Measurements from ENCODE around the gene FAM149B1.
"Not testable (repeated sequence)": the region's sequence is repeated elsewhere in the genome, so short reads cannot be mapped to it uniquely, and the experiment has no call there.

Gene FAM149B1

DNA sequence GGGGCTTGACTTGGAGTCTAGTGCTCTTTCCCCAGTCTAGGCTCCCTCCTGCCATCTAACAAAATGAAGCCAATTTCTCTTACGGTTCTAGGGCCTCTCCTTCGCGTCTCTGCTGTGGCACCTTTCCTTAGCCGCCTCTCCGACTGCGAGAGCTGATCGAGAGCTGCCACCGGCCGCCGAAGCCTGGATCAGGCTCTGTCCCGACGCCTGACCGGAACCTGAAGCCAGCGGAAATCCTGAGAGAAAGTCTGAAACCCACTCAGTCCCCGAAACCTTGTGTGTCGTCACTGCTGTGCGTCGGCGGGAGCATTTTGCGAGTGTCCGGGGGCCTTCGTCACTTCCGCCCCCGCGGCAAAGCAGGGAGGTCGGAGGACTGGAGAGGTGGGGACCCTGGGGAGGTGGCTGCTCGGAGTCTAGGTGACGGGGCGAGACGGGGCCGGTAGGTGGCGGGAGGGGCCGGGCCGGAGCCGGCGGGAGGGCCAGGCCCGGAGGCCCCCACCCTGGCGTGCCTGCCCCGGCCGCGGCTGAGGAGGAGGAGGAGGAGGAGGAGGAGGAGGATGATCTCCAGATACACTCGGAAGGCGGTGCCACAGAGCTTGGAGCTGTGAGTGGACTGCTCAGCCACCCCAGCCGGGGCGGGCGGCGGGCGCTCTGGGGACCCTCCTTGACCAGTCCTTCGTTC is at the start of gene FAM149B1, which contains the start of gene ECD:
FAM149B1 (plus strand) TSS at position 337 of the 682 bp plus-strand sequence; CDS start at position 558, 221 bp downstream.
ECD (minus strand) TSS at position 226 of the 682 bp plus-strand sequence. CDS start 4,071 bp downstream, outside the sequence.
- DNase-seq (ENCODE audit: insufficient read length, low spot score): peak; percentile 77
- FAIRE-seq: peak; percentile 99

DNA sequence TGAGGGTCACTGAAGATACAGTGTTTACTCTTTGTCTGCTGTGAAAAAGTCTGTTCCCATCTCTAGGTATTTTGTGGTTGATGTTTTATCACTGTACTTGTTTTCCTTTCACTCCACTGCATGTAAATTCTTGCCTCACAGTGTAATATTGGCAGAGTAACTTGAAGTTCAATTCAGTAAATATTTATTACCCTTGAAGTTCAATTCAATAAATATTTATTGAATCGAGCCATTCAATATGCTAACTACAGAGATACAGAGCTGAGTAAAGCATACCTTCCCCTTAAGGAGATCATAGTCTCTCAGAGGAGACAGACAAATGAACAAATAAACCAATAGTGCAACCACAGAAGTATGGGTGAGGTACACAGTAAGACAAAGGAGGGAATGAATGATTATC is 48.5 kb upstream of the FAM149B1 start:
- no peak for FAIRE-seq
- no peak for DNase-seq (ENCODE audit: insufficient read length, low spot score)

DNA sequence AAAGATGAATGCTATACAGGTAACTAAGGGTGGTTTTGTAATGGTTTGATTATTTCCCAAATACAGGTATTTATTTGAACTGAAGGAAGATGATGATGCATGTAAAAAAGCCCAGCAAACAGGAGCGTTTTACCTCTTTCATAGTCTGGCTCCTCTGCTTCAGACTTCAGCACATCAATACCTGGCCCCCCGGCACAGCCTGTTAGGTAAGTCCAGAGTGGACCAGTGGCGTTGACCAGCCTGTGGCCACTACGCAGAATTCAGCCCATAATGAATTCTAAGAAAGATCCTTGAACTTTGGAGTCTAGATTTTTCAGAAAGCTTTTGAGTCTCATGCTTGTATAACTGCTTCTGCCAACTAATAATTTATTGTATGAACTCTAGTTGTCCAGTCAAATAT is 48.0 kb upstream of the FAM149B1 start:
- FAIRE-seq (no peak), DNase-seq (ENCODE audit: insufficient read length, low spot score) (no peak)

DNA sequence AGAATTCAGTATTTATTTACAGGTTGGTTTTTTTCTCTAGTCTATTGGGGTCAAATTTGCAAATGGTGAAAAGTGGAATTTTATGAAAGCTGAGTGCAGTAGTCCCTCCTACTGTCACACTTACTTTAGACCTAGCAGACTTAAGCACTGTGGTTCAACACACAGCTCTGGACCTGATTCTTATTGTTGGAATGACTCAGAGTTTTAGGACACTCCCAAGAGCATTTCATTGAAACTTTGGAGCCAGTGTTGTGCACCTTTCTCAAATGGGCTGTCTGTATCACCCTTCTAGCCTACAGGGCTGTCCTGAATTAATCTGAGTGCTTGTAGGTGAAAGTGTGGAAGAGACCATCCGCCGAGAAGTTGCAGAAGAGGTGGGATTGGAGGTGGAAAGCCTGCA is 41.6 kb upstream of the FAM149B1 start:
- FAIRE-seq (no peak), DNase-seq (ENCODE audit: insufficient read length, low spot score) (no peak)

DNA sequence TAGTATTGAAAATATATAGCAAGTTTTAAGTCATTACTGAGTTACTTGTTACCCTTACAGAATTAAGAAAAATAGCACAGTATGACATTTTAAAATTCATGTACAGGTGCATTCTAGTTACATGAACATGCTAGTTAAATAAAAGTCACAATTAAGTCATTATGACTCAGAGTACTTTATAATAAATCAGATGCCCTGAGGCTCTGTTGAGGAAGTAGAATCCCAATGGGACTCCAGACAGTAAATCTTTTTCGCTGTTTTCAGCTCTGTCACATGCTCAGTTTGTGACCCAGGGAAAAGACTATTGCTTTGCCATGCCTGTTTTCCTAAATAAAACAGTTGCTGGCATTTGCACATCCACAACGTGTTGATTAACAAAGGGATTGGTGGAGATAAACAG is 36.6 kb upstream of the FAM149B1 start:
- no peak for DNase-seq (ENCODE audit: insufficient read length, low spot score)
- FAIRE-seq: no peak

DNA sequence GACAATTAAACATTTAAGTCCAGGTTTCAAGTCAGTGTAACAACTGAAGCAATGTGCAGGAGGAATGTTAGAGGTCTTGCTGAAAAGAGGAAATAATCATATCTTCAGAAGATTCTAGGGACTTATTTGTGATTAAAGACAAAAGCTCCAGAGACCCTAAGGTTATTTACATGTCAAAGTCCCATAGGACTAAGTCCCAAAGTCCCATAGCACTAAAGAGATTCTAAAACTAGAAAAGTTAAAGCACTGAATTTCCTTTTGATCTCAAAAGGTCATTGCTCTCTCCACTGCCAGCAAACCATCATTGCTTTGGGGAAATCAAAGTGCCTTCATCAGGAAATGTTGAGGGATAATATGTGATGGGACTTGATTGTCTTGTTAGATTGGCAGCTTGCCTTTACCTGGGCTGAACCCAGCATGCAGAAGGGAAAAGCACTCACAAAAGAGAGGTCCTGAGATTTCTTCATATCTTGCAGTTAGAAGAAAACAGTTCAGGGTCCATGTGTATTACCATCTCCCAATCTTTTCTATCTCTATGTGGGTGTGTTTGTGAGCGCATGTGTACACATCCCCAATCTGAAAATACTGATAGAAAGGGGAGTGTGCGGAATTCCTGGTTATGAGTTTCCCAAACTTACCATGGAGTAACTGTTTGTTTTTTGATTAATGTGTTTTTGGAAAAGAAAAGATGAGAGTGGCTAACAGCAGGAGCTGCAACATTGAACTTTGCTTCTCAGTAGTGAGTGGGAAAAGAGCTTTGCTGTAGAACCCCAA is 35.8 kb upstream of the FAM149B1 start:
- DNase-seq (ENCODE audit: insufficient read length, low spot score): no peak
- no peak for FAIRE-seq

DNA sequence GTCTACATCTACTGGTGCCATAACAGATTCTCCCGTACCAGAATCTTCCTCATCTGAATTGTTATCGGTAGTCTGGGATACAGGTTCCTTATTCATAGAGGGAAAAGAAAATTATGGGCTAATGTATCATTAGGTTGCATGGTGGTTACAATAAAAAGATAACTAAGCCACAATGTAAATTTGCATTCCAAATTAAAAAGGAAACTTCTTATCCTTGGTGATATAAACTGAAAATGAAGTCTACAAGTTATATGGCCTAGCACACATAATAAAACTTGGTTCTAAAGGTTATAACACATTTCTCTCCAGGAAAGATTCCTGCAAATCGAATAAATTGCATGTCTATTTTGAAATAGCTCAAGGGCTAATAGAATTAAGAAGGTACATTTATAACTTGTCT is 33.2 kb upstream of the FAM149B1 start:
- FAIRE-seq (no peak), DNase-seq (ENCODE audit: insufficient read length, low spot score) (no peak)

DNA sequence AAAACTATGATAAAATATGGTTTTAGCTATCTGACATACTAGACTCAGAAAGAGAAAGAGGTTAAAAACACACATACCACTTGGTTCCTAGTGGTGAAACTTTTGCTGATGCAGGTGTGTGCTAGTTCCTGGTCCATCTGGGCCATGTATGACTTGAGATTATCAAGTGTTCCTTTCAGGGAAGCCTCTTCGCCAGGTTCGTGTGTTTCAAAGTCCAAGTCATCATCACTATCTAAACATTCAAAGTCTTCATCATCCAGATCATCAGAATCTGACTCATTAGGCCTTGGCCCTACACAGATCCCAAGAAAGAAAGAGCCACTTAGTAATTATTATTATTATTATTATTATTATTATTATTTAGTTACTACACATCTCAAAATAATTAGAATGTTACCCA is 31.3 kb upstream of the FAM149B1 start:
- FAIRE-seq: peak; percentile 8

DNA sequence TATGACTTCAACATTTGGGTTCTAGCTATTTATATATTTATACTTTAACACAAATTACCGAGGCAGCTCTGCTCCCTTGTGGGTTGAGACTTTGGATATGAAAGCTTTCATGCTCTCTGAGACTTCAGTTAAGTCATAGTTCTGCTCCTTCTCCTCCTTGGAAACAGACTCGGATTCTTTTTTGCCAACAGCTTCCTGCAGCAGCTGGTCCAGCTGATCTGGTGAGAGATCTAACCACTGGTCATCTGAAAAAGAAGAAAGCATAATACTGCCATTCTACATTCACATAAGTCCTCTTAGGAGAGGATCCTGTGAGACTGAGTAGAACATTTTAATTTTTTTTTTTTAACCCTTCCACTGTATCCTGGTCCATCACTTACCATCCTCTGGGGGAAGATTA is 28.7 kb upstream of the FAM149B1 start:
- FAIRE-seq (no peak), DNase-seq (ENCODE audit: insufficient read length, low spot score) (no peak)

More for the DNA sequence above, 31.3 kb upstream of the FAM149B1 start:
- DNase-seq (ENCODE audit: insufficient read length, low spot score): no peak

DNA sequence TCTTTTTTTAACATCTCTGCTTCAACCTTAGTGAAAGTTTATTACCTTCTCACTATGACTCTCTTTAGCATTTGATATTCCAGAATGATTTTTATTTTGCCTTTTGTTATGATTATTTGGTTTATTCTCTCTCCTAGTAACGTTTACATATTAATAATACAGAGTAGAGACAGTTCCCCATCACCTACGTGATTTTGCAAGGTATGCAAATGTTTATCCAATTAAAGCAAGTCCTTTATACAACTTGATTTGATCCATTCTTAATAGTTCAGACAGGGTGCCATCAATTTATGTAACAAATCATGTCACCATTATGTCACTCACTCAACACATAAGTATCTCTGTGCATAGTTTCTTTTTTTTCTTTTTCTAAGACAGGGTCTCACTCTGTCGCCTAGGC is 26.3 kb upstream of the FAM149B1 start:
- FAIRE-seq (no peak), DNase-seq (ENCODE audit: insufficient read length, low spot score) (no peak)

DNA sequence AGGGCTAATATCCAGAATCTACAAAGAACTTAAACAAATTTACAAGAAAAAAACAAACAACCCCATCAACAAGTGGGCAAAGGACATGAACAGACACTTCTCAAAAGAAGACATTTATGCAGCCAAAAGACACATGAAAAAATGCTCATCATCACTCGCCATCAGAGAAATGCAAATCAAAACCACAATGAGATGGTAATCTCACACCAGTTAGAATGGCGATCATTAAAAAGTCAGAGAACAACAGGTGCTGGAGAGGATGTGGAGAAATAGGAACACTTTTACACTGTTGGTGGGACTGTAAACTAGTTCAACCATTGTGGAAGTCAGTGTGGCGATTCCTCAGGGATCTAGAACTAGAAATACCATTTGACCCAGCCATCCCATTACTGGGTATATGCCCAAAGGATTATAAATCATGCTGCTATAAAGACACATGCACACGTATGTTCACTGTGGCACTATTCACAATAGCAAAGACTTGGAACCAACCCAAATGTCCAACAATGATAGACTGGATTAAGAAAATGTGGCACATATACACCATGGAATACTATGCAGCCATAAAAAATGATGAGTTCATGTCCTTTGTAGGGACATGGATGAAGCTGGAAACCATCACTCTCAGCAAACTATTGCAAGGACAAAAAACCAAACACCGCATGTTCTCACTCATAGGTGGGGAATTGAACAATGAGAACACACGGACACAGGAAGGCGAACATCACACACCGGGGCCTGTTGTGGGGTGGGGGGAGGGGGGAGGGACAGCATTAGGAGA is 17.1 kb upstream of the FAM149B1 start:
- not testable (repeated sequence) for DNase-seq (ENCODE audit: insufficient read length, low spot score); FAIRE-seq

DNA sequence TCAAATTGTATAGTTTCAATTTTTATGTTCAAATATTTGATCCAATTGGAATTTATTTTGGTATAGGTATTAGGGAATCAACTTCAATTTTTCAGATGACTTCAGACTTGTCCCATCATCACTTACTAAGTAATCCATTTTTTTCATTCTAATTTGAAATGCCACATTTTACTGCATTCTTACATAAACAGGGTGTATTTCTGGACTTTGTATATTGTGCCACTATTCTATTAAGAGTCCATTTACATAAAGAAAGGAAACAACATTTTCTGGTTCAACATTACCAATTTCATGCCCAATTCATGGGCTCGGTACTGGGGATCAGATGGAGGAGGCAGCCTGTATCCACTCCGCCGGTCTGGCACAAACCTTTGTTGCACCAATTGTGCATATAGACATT is 15.9 kb upstream of the FAM149B1 start:
- FAIRE-seq (no peak), DNase-seq (ENCODE audit: insufficient read length, low spot score) (no peak)

DNA sequence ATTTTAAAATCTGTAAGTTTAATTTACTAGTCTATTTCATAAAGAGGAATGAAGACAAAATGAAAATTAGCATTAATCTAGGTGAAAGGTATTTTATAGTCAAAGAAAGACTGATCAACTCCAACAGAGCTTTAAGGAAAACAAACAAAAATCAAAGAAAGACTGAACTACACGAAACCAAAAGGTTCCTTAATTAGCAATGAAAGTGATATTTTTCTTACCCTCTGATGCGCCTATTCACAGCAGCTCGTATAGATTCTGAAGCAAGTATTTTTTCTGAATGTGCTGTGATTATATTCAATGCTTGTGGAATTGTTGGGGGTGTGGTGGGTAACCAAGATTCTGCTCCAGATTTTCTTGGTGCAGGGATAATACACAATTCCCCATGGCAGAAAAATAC is 11.9 kb upstream of the FAM149B1 start:
- no peak for FAIRE-seq
- no peak for DNase-seq (ENCODE audit: insufficient read length, low spot score)

DNA sequence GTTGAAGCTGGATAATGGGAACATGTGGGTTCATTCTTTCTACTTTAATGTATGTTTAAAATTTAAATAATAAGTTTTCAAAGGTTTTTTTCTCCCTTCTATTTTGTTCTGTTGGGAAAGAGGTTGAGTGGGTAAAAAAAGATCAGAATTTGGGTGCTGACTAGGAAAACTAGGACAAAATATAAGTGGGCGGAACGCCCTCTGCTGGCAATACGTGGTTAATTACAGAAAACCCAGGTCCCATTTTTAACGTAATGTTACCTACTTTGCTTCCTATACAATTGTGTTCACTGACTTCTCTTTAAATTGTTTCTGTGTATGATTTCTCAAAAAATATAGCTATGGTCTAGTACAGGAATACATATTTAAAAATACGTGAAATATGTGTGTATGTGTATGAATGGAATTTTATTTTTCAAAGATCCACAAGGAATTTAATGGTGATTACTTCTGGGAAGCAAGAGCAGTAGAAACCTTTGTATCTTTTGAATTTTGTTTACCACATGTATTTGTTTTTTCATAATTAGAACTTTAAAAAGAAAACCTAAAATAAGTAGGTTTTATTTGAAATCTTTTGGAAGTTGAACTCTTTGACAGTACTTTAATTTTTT is 8.8 kb upstream of the FAM149B1 start:
- FAIRE-seq (peak; percentile 91), DNase-seq (ENCODE audit: insufficient read length, low spot score) (no peak)

DNA sequence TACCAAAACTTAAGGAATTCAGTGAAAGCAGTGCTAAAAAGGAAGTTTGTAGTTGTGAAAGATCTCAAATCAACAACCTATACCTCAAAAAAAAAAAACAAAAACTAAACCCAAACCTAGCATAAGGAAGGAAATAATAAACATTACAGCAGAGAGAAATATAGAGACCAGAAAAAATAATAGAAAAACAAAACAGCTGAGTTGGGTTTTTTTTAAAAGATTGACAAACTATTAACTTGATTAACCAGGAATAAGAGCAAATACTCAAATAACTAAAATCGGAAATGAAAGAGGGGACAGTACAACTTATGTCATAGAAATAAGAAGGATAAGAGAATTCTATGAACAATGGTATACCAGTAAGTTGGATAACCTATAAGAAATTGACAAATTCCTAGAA is 6.8 kb upstream of the FAM149B1 start:
- no peak for FAIRE-seq
- DNase-seq (ENCODE audit: insufficient read length, low spot score): no peak

DNA sequence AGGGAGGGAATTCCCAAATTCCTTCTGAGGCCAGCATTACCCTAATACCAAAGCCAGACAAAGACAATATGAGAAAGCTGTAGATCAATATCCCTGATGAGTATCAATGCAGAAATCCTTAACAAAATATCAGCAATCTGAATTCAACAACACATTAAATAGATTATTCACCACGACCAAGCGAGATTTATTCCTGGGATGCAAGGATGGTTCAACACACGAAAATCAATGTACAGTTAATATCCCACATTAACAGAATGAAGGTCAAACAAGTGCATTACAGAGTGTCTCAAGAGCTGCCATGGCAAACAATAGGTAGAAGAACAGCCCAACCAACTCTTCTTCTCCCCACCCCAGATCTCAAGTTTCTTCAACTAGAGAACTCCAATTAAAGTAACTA is 6.3 kb upstream of the FAM149B1 start:
- FAIRE-seq: no peak
- DNase-seq (ENCODE audit: insufficient read length, low spot score): no peak

DNA sequence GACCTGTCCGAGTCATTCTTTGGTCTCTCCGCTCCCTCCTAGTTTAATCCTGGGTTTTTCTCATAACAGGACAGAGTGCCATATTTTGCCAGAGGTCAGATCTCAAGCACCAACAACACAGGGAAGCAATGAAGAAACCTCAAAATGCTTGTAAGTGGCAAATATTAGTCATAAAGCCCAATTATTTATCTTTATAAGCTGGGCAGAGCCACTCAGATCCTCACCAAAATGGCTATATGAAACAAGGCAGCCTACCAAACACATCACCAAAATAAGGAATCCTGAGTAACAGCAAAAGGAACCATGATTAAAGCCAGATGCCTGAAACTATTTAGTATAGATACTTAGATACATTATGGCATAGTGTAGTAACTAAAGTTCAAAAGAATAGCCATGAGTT is 4.8 kb upstream of the FAM149B1 start:
- DNase-seq (ENCODE audit: insufficient read length, low spot score) (no peak), FAIRE-seq (no peak)

DNA sequence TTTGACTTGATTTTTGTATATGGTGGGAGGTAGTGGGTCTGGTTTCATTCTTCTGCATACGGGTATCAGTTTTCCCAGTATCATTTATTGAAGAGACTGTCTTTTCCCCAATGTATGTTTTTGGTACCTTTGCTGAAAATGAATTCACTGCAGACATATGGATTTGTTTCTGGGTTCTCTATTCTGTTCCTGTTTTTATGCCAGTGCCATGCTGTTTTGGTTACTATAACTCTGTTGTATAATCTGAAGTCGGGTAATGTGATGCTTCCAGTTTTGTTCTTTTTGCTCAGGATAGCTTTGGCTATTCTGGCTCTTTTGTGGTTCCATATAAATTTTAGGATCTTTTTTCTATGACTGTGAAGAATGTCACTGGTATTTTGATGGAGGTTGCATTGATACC is 947 bp upstream of the FAM149B1 start:
- no peak for FAIRE-seq
- DNase-seq (ENCODE audit: insufficient read length, low spot score): no peak

DNA sequence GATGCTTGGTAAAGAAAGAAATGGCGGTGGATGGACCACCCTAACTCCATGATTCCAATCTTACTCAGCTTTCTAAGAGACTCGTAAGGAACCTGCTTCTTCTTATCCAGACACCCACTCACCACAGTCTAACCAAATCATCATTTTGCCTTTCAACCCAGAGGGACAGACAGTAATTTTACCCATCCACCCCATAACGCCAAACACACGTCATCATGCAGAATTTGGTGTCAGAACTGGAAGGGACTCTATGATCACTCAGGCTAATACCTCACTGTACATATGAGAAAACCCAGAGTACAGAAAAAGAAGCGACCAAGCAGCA is 499 bp upstream of the FAM149B1 start:
- peak; percentile 23 for FAIRE-seq
- no peak for DNase-seq (ENCODE audit: insufficient read length, low spot score)

DNA sequence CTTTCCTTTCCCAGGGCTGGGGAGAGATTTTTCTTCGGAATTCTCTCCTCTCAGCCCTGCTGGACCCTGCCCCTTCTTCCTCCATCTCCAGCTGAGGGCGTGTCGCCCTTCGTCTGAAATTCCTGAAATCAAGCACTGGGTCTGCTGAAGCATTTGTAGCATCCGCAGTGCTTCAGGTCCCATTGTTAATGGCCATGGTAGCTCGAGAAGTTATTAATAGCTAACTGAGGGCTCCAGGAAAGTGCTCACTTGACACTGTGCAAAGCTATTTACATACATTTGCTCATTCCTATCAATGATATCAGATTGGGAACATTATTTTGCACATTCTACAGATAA is 515 bp downstream of the FAM149B1 start:
- no peak for DNase-seq (ENCODE audit: insufficient read length, low spot score)
- FAIRE-seq: no peak

DNA sequence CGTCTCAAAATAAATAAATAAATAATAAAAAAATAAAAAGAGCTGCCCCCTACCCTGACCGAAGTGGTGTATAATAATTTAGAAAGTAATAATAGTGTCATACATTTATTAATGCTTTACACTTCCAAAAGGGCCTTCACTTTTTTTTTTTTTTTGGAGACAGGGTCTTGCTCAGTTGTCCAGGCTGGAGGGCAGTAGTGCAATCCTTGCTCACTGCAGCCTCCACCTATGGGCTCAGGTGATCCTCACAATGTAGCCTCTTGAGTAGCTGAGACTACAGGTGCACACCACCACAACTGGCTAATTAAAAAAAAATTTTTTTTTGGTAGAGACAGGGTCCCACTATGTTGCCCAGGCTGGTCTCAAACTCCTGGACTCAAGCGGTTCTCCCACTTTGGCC is 1.4 kb downstream of the FAM149B1 start:
- no peak for FAIRE-seq
- DNase-seq (ENCODE audit: insufficient read length, low spot score): no peak

Data from GM19239 (cell line).